IMR-90 (cell line): ENCODE data around the gene COL4A2. TPM values are rescaled to one million over a fixed set of nuclear protein-coding genes. Genes with fewer than 3 reads are reported as not detected.
A peak's percentile ranks its signal among the peaks of the same experiment; 100 is the strongest.

Experiments
- ATAC-seq: fragments of 200-7000 bp; cut with Tn5 transposase; 2 replicates; pipeline ENCODE4 v1.9.1; 2020; ENCODE audit warnings: low read depth, mild to moderate bottlenecking, moderate library complexity
- BruUV-seq: library from RNA; stranded (reverse); fragments of 400-500 nt; replicated peaks from 2 replicates; lab custom pipeline; 2021; lab: Mats Ljungman, UMichigan
- CTCF ChIA-PET: fragments of 300-600 bp; formaldehyde crosslinking; extraction: SDS; loops from one replicate; lab custom pipeline; 2021; ENCODE audit warnings: antibody characterized with exemption; lab: Yijun Ruan, JAX
- POLR2A ChIA-PET: fragments of 300-600 bp; sonication (Branson Sonifier 250); formaldehyde crosslinking; loops from one replicate; lab custom pipeline; 2022; ENCODE audit warnings: antibody characterized with exemption; ENCODE audit not compliant: unreplicated experiment; lab: Charles Lee
- DNase-seq: peaks from one replicate; pipeline ENCODE4 v3.0.0; 2013
- H2AFZ ChIP-seq: replicated peaks from 2 replicates; pipeline ENCODE3; 2013; ENCODE audit warnings: low read length, mild to moderate bottlenecking; ENCODE audit not compliant: poor library complexity
- H2AK5ac ChIP-seq: 2 replicates; pipeline ENCODE4 v1.6.1; 2013; ENCODE audit warnings: low read depth, low read length, inconsistent platforms
- H2AK9ac ChIP-seq: replicated peaks from 2 replicates; pipeline ENCODE3; 2013; ENCODE audit warnings: mild to moderate bottlenecking, low read depth, low read length, moderate library complexity; ENCODE audit not compliant: poor library complexity
- H2BK120ac ChIP-seq: 2 replicates; pipeline ENCODE4 v1.6.1; 2013; ENCODE audit warnings: low read depth, low read length, inconsistent platforms
- H2BK15ac ChIP-seq: 3 replicates; pipeline ENCODE4 v1.6.1; 2013; ENCODE audit warnings: low read depth, low read length, inconsistent platforms
- H2BK20ac ChIP-seq: 2 replicates; pipeline ENCODE4 v1.6.1; 2013; ENCODE audit warnings: low read depth, mild to moderate bottlenecking, inconsistent platforms, low read length, moderate library complexity
- H2BK5ac ChIP-seq: 2 replicates; pipeline ENCODE4 v1.6.1; 2013; ENCODE audit warnings: mild to moderate bottlenecking, low read depth, low read length, inconsistent platforms; ENCODE audit not compliant: poor library complexity, severe bottlenecking
- H3K14ac ChIP-seq: replicated peaks from 2 replicates; pipeline ENCODE4 v1.6.1; 2013; ENCODE audit warnings: low read depth, low read length, inconsistent platforms
- H3K18ac ChIP-seq: 2 replicates; pipeline ENCODE4 v1.6.1; 2013; ENCODE audit warnings: low read depth, low read length, control low read depth
- H3K23ac ChIP-seq: 2 replicates; pipeline ENCODE4 v1.6.1; 2013; ENCODE audit warnings: low read depth, low read length, inconsistent platforms
- H3K27ac ChIP-seq: 2 replicates; pipeline ENCODE4 v1.5.1; 2013; ENCODE audit warnings: mild to moderate bottlenecking, control low read depth, low read length; ENCODE audit not compliant: insufficient read depth
- H3K27me3 ChIP-seq: 2 replicates; pipeline ENCODE4 v1.6.1; 2013; ENCODE audit warnings: low read length; ENCODE audit not compliant: control insufficient read depth, insufficient read depth
- H3K36me3 ChIP-seq: 2 replicates; pipeline ENCODE4 v1.6.1; 2013; ENCODE audit warnings: low read length, mixed read lengths; ENCODE audit not compliant: control insufficient read depth, insufficient read depth
- H3K4ac ChIP-seq: 2 replicates; pipeline ENCODE4 v1.6.1; 2013; ENCODE audit warnings: low read depth, low read length, inconsistent platforms
- H3K4me1 ChIP-seq: 2 replicates; pipeline ENCODE4 v1.6.1; 2013; ENCODE audit warnings: low read length, mixed read lengths; ENCODE audit not compliant: control insufficient read depth, insufficient read depth
- H3K4me2 ChIP-seq: 2 replicates; pipeline ENCODE4 v1.6.1; 2013; ENCODE audit warnings: low read depth, mild to moderate bottlenecking, control low read depth, low read length, moderate library complexity
- H3K4me3 ChIP-seq: 2 replicates; pipeline ENCODE4 v1.5.1; 2013; ENCODE audit warnings: low read depth, mild to moderate bottlenecking, control low read depth, low read length, moderate library complexity; ENCODE audit not compliant: insufficient read depth
- H3K56ac ChIP-seq: 2 replicates; pipeline ENCODE4 v1.6.1; 2013; ENCODE audit warnings: low read length, inconsistent platforms; ENCODE audit not compliant: insufficient read depth; ENCODE audit errors: extremely low read depth
- H3K79me1 ChIP-seq, 2 experiments: 2 replicates each; pipeline ENCODE4 v1.6.1; 2013; ENCODE audit warnings: low read length in 2 of 2, inconsistent platforms in 1 of 2, low read depth in 1 of 2
- H3K9ac ChIP-seq: 2 replicates; pipeline ENCODE4 v1.6.1; 2013; ENCODE audit warnings: low read depth, low read length, control low read depth
- H3K9me1 ChIP-seq: 2 replicates; pipeline ENCODE4 v1.6.1; 2013; ENCODE audit warnings: low read length, inconsistent platforms; ENCODE audit not compliant: insufficient read depth
- H3K9me3 ChIP-seq: 2 replicates; pipeline ENCODE4 v1.6.1; 2013; ENCODE audit warnings: low read length; ENCODE audit not compliant: control insufficient read depth, insufficient read depth
- H4K20me1 ChIP-seq: 2 replicates; pipeline ENCODE4 v1.6.1; 2013; ENCODE audit warnings: low read length, inconsistent platforms; ENCODE audit not compliant: insufficient read depth
- H4K5ac ChIP-seq: 2 replicates; pipeline ENCODE4 v1.6.1; 2013; ENCODE audit warnings: mild to moderate bottlenecking, low read depth, low read length, control low read depth
- H4K8ac ChIP-seq, 2 experiments: 2 replicates each; pipeline ENCODE4 v1.6.1; 2013; ENCODE audit warnings: low read depth in 2 of 2, low read length in 2 of 2, control low read depth in 1 of 2, inconsistent platforms in 1 of 2
- H4K91ac ChIP-seq: 2 replicates; pipeline ENCODE4 v1.6.1; 2013; ENCODE audit warnings: low read depth, low read length, inconsistent platforms; ENCODE audit not compliant: insufficient read depth
- BHLHE40 ChIP-seq: fragments of 150-350 bp; IDR thresholded peaks from 2 replicates; pipeline ENCODE4 v1.6.1; 2016; ENCODE audit warnings: mild to moderate bottlenecking, low read depth, low read length
- CEBPB ChIP-seq: IDR thresholded peaks from 2 replicates; pipeline ENCODE4 v1.6.1; 2012; ENCODE audit warnings: low read depth, low read length, improper control_type of control experiment
- CHD1 ChIP-seq: IDR thresholded peaks from 2 replicates; pipeline ENCODE4 v1.6.1; 2012; ENCODE audit warnings: low read depth, low read length, improper control_type of control experiment
- FOS ChIP-seq: fragments of 150-350 bp; IDR thresholded peaks from 2 replicates; pipeline ENCODE4 v1.6.1; 2016; ENCODE audit warnings: low read depth, low read length
- MAFK ChIP-seq: IDR thresholded peaks from 2 replicates; pipeline ENCODE4 v1.6.1; 2012; ENCODE audit warnings: low read depth, low read length, improper control_type of control experiment
- MAZ ChIP-seq: IDR thresholded peaks from 2 replicates; pipeline ENCODE4 v1.6.1; 2012; ENCODE audit warnings: low read depth, mild to moderate bottlenecking, low read length, improper control_type of control experiment, moderate library complexity, borderline replicate concordance
- MXI1 ChIP-seq: IDR thresholded peaks from 2 replicates; pipeline ENCODE4 v1.6.1; 2012; ENCODE audit warnings: low read depth, mild to moderate bottlenecking, low read length, moderate library complexity, borderline replicate concordance
- NFE2L2 ChIP-seq: fragments of 150-350 bp; IDR thresholded peaks from 2 replicates; pipeline ENCODE4 v1.6.1; 2016; ENCODE audit warnings: low read depth, mild to moderate bottlenecking, low read length
- POLR2A ChIP-seq: IDR thresholded peaks from 2 replicates; pipeline ENCODE4 v1.6.1; 2012; ENCODE audit warnings: mild to moderate bottlenecking, low read depth, low read length
- RAD21 ChIP-seq: IDR thresholded peaks from 2 replicates; pipeline ENCODE4 v1.6.1; 2012; ENCODE audit warnings: low read length, improper control_type of control experiment
- RCOR1 ChIP-seq: IDR thresholded peaks from 2 replicates; pipeline ENCODE4 v1.6.1; 2012; ENCODE audit warnings: mild to moderate bottlenecking, low read length, improper control_type of control experiment; ENCODE audit not compliant: insufficient replicate concordance
- RFX5 ChIP-seq: IDR thresholded peaks from 2 replicates; pipeline ENCODE4 v1.8.0; 2012; ENCODE audit warnings: low read depth, mild to moderate bottlenecking, low read length, moderate library complexity
- SMC3 ChIP-seq: fragments of 150-350 bp; IDR thresholded peaks from 2 replicates; pipeline ENCODE4 v1.6.1; 2016; ENCODE audit warnings: low read depth, mild to moderate bottlenecking, antibody characterized with exemption, low read length, moderate library complexity
- WGBS, 2 experiments: methylation state at CpG; one replicate each; pipeline versions ENCODE4 v1.1.5 to v1.1.7; 2013; ENCODE audit warnings: missing lambda C conversion rate in 2 of 2; ENCODE audit not compliant: insufficient read length in 1 of 2; ENCODE audit errors: extremely low coverage in 2 of 2; 5-methylcytosine and 5-hydroxymethylcytosine counted together
- dilution Hi-C: fragments of 300-500 bp; cut with HindIII; formaldehyde crosslinking; loops from one replicate; pipeline ENCODE4 v1.14.3; 2018; ENCODE audit warnings: low sequenced_read_pairs; ENCODE audit not compliant: unreplicated experiment
- in situ Hi-C: fragments of 300-500 bp; cut with MboI; formaldehyde crosslinking; loops from 3 replicates; pipeline ENCODE4 v1.14.3; 2019; ENCODE audit warnings: low sequenced_read_pairs, inconsistent platforms, mixed read lengths
- intact Hi-C: fragments of 100-400 bp; cut with micrococcal nuclease; formaldehyde crosslinking; loops from 2 replicates; pipeline ENCODE4 v1.10.0; 2022
- polyA plus RNA-seq, 3 experiments: library from polyadenylated mRNA; depleted of rRNA; stranded (reverse); fragments of >200 nt; gene quantifications; 2 replicates each; pipeline ENCODE4 v1.2.3, GENCODE V29; 2012; ENCODE audit warnings: low replicate concordance in 1 of 3
- total RNA-seq: library from RNA; depleted of rRNA; stranded (reverse); fragments of >200 nt; gene quantifications from 2 replicates; pipeline ENCODE4 v1.2.3, GENCODE V29; 2012
- TF ChIP-seq, protein P1 (sequence below): conservative IDR thresholded peaks from 2 replicates; pipeline ENCODE4 v1.5.1; 2012; ENCODE audit warnings: mild to moderate bottlenecking, low read depth, low read length, improper control_type of control experiment
- TF ChIP-seq, protein P2 (sequence below): fragments of 150-350 bp; IDR thresholded peaks from 2 replicates; pipeline ENCODE4 v1.6.1; 2016; ENCODE audit warnings: low read depth, mild to moderate bottlenecking, low read length, moderate library complexity, borderline replicate concordance
- TF ChIP-seq, protein P3 (sequence below): fragments of 150-350 bp; IDR thresholded peaks from 2 replicates; pipeline ENCODE4 v1.6.1; 2017; ENCODE audit warnings: mild to moderate bottlenecking, antibody characterized with exemption, low read length, low read depth

COL4A2 gene
- total and polyA plus RNA-seq, 2 of the 4 experiments (the other 2 are of a cell fraction) = 90.7 to 457 TPM

DNA sequence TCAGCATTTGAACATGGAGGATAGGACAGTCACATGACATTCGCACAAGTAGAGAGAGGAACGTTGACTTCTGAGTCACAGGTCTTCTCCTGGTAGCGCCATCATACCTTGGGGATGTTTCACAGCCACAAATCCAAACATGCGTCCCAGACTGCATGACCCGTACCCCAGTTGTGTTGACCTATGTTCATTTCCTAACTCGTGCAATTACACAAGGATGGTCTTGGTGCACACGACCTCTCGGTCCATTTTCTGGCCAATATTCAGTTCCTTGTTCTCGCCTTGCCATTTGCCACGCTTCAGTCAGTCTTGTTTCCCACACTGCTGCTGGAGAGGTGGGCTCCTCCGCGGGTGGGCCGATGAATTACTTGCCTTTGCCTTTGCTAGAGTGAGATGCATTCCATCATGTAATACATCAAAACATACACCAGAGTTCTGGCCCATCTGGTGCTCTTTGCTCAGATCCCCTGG, 87.3 kb downstream of the COL4A2 start:
- Histone ChIP-seq H3K9me3 (no peaks in the 10 kb centered on the region), H3K79me1 (peaks cover 29 to 68% of the 10 kb centered on the region in 2 experiments), H3K56ac (peak overlapping the region; percentile 71), H2BK5ac (peak overlapping the region; percentile 99), H4K91ac (peak overlapping the region; percentile 97), H3K27me3 (no peaks in the 10 kb centered on the region), H3K23ac (peak overlapping the region; percentile 98), H2BK20ac (peak overlapping the region; percentile 98), H2BK15ac (peak overlapping the region; percentile 95), H3K36me3 (peaks cover 11% of the 10 kb centered on the region), H2AK5ac (peak overlapping the region; percentile 99), H3K14ac (peak overlapping the region; percentile 97), H2AK9ac (peak overlapping the region; percentile 62), H4K5ac (peak overlapping the region; percentile 37; the same call in 1 of the 2 replicates), H4K8ac (peak overlapping the region; percentile 95 to 97), H3K9me1 (peaks cover 31% of the 10 kb centered on the region), H2AFZ (peak overlapping the region; percentile 37), H3K4me1 (peaks cover 41% of the 10 kb centered on the region), H2BK120ac (peak overlapping the region; percentile 97), H4K20me1 (no peaks in the 10 kb centered on the region), H3K4me3 (no peak overlapping the region), H3K27ac (peak overlapping the region; percentile 47), H3K4me2 (no peak overlapping the region), H3K18ac (peak overlapping the region; percentile 68), H3K9ac (no peak overlapping the region), H3K4ac (peak overlapping the region; percentile 96)
- intact Hi-C loops = no loop called here
- in situ Hi-C loops = no loop called here
- DNase-seq (peak; percentile 94), ATAC-seq (peak; percentile 1)
- ChIA-PET CTCF (no interaction called here), POLR2A (no interaction called here)
- dilution Hi-C loops = no loop called here
- TF ChIP-seq NFE2L2 = 0 out of 2 replicates have a peak, but pooled peaks have one; percentile 1
- TF ChIP-seq MAFK = 0 out of 2 replicates have a peak, but pooled peaks have one; percentile 24
- TF ChIP-seq MXI1 = no peak
- TF ChIP-seq, protein P1, sequence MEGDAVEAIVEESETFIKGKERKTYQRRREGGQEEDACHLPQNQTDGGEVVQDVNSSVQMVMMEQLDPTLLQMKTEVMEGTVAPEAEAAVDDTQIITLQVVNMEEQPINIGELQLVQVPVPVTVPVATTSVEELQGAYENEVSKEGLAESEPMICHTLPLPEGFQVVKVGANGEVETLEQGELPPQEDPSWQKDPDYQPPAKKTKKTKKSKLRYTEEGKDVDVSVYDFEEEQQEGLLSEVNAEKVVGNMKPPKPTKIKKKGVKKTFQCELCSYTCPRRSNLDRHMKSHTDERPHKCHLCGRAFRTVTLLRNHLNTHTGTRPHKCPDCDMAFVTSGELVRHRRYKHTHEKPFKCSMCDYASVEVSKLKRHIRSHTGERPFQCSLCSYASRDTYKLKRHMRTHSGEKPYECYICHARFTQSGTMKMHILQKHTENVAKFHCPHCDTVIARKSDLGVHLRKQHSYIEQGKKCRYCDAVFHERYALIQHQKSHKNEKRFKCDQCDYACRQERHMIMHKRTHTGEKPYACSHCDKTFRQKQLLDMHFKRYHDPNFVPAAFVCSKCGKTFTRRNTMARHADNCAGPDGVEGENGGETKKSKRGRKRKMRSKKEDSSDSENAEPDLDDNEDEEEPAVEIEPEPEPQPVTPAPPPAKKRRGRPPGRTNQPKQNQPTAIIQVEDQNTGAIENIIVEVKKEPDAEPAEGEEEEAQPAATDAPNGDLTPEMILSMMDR = no peak
- no peak for TF ChIP-seq MAZ
- peak; percentile 96 for TF ChIP-seq BHLHE40
- TF ChIP-seq RAD21 = no peak
- TF ChIP-seq, protein P2, sequence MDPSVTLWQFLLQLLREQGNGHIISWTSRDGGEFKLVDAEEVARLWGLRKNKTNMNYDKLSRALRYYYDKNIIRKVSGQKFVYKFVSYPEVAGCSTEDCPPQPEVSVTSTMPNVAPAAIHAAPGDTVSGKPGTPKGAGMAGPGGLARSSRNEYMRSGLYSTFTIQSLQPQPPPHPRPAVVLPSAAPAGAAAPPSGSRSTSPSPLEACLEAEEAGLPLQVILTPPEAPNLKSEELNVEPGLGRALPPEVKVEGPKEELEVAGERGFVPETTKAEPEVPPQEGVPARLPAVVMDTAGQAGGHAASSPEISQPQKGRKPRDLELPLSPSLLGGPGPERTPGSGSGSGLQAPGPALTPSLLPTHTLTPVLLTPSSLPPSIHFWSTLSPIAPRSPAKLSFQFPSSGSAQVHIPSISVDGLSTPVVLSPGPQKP = no peak
- no peak for TF ChIP-seq RCOR1
- no peak for TF ChIP-seq POLR2A
- no peak for TF ChIP-seq CHD1
- no peak for TF ChIP-seq RFX5
- TF ChIP-seq, protein P3, sequence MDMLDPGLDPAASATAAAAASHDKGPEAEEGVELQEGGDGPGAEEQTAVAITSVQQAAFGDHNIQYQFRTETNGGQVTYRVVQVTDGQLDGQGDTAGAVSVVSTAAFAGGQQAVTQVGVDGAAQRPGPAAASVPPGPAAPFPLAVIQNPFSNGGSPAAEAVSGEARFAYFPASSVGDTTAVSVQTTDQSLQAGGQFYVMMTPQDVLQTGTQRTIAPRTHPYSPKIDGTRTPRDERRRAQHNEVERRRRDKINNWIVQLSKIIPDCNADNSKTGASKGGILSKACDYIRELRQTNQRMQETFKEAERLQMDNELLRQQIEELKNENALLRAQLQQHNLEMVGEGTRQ = peak; percentile 87
- peak; percentile 87 for TF ChIP-seq FOS
- peak; percentile 89 for TF ChIP-seq CEBPB
- no peak for TF ChIP-seq SMC3
- BruUV-seq = no TSS peak
- WGBS, 2 experiments = 33% methylated on average over 3 of the region's 13 CpGs; no CpG with 5 or more reads in 1 of the 2 experiments
